ENCODE measurements around the gene UBQLN3.

Gene UBQLN3

GRCh38 chr11:5509803-5510202, at the start of gene UBQLN3:
Gene UBQLN3, minus strand, starts transcription at chr11:5509957. Its CDS starts 399 bp downstream, at chr11:5509558.
- Histone ChIP-seq H3F3A (ENCODE audit: insufficient read depth, low read length) (no peaks in the 10 kb centered on the region), H3K9me2 (replicated peaks; ENCODE audit: insufficient read depth, low read length) (no peaks in the 10 kb centered on the region), H3K27me3 (replicated peaks; ENCODE audit: insufficient read depth, low read length) (no peaks in the 10 kb centered on the region), H3K27ac (ENCODE audit: low read length) (no peak within 1 kb of the TSS), H3K4me3 (ENCODE audit: low read length) (no peak within 1 kb of the TSS), H3K4me2 (ENCODE audit: low read depth, low read length) (no peak within 1 kb of the TSS), H3K4me1 (ENCODE audit: low read length) (no peaks in the 10 kb centered on the region), H3K9ac (ENCODE audit: low read length) (no peak within 1 kb of the TSS), H4K20me1 (ENCODE audit: insufficient read depth, low read length) (no peaks in the 10 kb centered on the region), H3K79me2 (ENCODE audit: low read length) (no peaks in the 10 kb centered on the region), H3K9me3 (replicated peaks; ENCODE audit: insufficient read depth, low read length) (no peaks in the 10 kb centered on the region), H3K36me3 (replicated peaks; ENCODE audit: insufficient read depth, low read length) (no peaks in the 10 kb centered on the region), H2AFZ (ENCODE audit: low read length) (no peak within 1 kb of the TSS)
- no peak for DNase-seq
- no peak for TF ChIP-seq EZH2phosphoT487 (IDR thresholded peaks at IDR 0.05; ENCODE audit: low read length)
- TF ChIP-seq, protein P1, sequence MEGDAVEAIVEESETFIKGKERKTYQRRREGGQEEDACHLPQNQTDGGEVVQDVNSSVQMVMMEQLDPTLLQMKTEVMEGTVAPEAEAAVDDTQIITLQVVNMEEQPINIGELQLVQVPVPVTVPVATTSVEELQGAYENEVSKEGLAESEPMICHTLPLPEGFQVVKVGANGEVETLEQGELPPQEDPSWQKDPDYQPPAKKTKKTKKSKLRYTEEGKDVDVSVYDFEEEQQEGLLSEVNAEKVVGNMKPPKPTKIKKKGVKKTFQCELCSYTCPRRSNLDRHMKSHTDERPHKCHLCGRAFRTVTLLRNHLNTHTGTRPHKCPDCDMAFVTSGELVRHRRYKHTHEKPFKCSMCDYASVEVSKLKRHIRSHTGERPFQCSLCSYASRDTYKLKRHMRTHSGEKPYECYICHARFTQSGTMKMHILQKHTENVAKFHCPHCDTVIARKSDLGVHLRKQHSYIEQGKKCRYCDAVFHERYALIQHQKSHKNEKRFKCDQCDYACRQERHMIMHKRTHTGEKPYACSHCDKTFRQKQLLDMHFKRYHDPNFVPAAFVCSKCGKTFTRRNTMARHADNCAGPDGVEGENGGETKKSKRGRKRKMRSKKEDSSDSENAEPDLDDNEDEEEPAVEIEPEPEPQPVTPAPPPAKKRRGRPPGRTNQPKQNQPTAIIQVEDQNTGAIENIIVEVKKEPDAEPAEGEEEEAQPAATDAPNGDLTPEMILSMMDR (IDR thresholded peaks at IDR 0.05; ENCODE audit: low read length), result no peak
- no peak for TF ChIP-seq EZH2 (optimal IDR thresholded peaks at IDR 0.05; ENCODE audit: low read depth, low read length)

DNA sequence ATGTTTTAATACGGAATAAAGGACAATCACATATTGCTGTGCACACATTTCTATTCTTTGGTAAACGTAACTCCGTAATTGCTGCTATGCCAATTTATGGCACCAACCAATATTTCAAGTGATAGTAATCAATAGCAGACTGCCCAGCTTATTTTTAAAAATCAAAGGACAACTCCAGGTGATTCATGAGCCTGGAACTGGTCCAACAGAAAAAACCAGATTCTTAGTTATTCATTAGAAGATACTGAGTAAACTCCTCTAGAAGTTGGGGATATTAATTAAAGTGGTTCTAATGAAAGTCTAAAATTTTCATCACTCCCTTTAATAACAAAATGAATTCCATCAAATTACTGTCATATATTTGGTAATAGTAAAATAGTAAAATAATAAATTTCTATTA, 48.0 kb upstream of the UBQLN3 start:
- Histone ChIP-seq H4K20me1 (ENCODE audit: insufficient read depth, low read length) (no peaks in the 10 kb centered on the region), H3K9ac (ENCODE audit: low read length) (no peak overlapping the region), H3K79me2 (ENCODE audit: low read length) (no peaks in the 10 kb centered on the region), H3K9me3 (replicated peaks; ENCODE audit: insufficient read depth, low read length) (no peaks in the 10 kb centered on the region), H3K4me3 (ENCODE audit: low read length) (no peak overlapping the region), H3K27me3 (replicated peaks; ENCODE audit: insufficient read depth, low read length) (no peaks in the 10 kb centered on the region), H3K4me2 (ENCODE audit: low read depth, low read length) (no peak overlapping the region), H3K36me3 (replicated peaks; ENCODE audit: insufficient read depth, low read length) (no peaks in the 10 kb centered on the region), H3K27ac (ENCODE audit: low read length) (no peak overlapping the region), H2AFZ (ENCODE audit: low read length) (no peak overlapping the region), H3K4me1 (ENCODE audit: low read length) (peaks cover 6% of the 10 kb centered on the region), H3F3A (ENCODE audit: insufficient read depth, low read length) (no peaks in the 10 kb centered on the region), H3K9me2 (replicated peaks; ENCODE audit: insufficient read depth, low read length) (no peaks in the 10 kb centered on the region)
- no peak for TF ChIP-seq EZH2 (optimal IDR thresholded peaks at IDR 0.05; ENCODE audit: low read depth, low read length)
- TF ChIP-seq EZH2phosphoT487 (IDR thresholded peaks at IDR 0.05; ENCODE audit: low read length), result no peak
- TF ChIP-seq, protein P1 (IDR thresholded peaks at IDR 0.05; ENCODE audit: low read length), result no peak
- DNase-seq, result no peak

DNA sequence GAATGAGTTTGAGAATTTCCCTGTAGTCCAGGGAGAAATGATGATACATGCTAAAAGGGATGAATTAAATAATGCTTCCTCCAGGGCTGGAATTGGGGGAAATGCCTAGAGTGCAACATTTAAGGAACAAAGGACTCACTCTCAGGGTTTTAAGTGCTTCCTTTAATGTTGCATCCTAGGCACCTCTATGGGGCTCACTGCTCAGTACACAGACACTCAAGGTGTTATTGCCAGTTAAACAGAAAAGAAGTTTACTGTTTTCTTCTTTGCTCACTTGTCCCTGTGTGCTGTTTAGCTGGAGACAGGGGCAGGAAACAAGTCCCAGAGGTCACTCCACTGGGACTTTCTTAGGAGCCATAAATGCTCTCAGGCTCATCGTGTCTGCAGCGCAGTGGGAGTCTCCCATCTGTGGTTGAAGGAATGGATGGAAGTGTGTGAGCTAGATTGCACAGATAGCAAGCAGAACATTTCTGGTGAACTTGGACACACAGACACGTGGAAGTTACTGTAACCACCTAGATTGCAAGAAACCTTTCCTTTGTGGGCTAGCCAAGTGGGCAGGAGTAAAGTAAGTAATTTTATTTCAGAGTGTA, 46.9 kb upstream of the UBQLN3 start:
- Histone ChIP-seq H3K9me2 (replicated peaks; ENCODE audit: insufficient read depth, low read length) (no peaks in the 10 kb centered on the region), H3K9me3 (replicated peaks; ENCODE audit: insufficient read depth, low read length) (no peaks in the 10 kb centered on the region), H3K4me2 (ENCODE audit: low read depth, low read length) (no peak overlapping the region), H3K4me1 (ENCODE audit: low read length) (peaks cover 6% of the 10 kb centered on the region), H3K27ac (ENCODE audit: low read length) (no peak overlapping the region), H4K20me1 (ENCODE audit: insufficient read depth, low read length) (no peaks in the 10 kb centered on the region), H2AFZ (ENCODE audit: low read length) (no peak overlapping the region), H3K4me3 (ENCODE audit: low read length) (no peak overlapping the region), H3F3A (ENCODE audit: insufficient read depth, low read length) (no peaks in the 10 kb centered on the region), H3K27me3 (replicated peaks; ENCODE audit: insufficient read depth, low read length) (no peaks in the 10 kb centered on the region), H3K36me3 (replicated peaks; ENCODE audit: insufficient read depth, low read length) (no peaks in the 10 kb centered on the region), H3K79me2 (ENCODE audit: low read length) (no peaks in the 10 kb centered on the region), H3K9ac (ENCODE audit: low read length) (no peak overlapping the region)
- TF ChIP-seq, protein P1 (IDR thresholded peaks at IDR 0.05; ENCODE audit: low read length), result no peak
- no peak for TF ChIP-seq EZH2 (optimal IDR thresholded peaks at IDR 0.05; ENCODE audit: low read depth, low read length)
- no peak for TF ChIP-seq EZH2phosphoT487 (IDR thresholded peaks at IDR 0.05; ENCODE audit: low read length)
- DNase-seq, result no peak
